ENCODE results near the gene FAAP24.

DNA sequence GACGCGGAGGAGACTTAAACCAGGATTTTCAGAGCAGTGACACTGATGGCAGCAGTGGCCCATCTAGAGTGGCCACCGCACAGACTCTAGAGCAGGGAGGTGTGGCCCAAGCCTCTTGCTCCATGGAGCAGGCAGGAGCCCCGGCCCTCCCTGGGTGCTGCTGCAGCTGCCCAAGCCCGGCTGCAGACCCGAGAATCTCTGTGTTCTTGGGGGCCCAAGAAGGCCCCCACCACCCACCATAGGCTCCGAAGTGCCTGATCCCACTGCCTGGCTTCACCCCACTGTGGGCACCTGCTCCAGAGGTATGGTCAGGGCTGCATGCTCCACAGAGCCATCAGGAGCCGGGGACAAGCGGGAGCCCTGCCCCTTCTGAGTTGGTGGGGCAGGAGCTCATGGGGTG is 36.4 kb upstream of the FAAP24 start:
- TF ChIP-seq, protein P1, sequence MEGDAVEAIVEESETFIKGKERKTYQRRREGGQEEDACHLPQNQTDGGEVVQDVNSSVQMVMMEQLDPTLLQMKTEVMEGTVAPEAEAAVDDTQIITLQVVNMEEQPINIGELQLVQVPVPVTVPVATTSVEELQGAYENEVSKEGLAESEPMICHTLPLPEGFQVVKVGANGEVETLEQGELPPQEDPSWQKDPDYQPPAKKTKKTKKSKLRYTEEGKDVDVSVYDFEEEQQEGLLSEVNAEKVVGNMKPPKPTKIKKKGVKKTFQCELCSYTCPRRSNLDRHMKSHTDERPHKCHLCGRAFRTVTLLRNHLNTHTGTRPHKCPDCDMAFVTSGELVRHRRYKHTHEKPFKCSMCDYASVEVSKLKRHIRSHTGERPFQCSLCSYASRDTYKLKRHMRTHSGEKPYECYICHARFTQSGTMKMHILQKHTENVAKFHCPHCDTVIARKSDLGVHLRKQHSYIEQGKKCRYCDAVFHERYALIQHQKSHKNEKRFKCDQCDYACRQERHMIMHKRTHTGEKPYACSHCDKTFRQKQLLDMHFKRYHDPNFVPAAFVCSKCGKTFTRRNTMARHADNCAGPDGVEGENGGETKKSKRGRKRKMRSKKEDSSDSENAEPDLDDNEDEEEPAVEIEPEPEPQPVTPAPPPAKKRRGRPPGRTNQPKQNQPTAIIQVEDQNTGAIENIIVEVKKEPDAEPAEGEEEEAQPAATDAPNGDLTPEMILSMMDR (IDR thresholded peaks at IDR 0.05; ENCODE audit: low read length) = no peak
- TF ChIP-seq EZH2 (IDR thresholded peaks at IDR 0.05; ENCODE audit: borderline replicate concordance, low read length) = no peak
